C1 segment of cervical spinal cord (tissue), 14 donors: ENCODE results near the gene TRMT1.
A peak's percentile ranks its signal among the peaks of the same experiment; 100 is the strongest.

ENCODE experiments used
- DNase-seq, 14 donors: peaks; one replicate each; lab custom pipeline; 2025; lab: John Stamatoyannopoulos, UW

Gene TRMT1

DNA sequence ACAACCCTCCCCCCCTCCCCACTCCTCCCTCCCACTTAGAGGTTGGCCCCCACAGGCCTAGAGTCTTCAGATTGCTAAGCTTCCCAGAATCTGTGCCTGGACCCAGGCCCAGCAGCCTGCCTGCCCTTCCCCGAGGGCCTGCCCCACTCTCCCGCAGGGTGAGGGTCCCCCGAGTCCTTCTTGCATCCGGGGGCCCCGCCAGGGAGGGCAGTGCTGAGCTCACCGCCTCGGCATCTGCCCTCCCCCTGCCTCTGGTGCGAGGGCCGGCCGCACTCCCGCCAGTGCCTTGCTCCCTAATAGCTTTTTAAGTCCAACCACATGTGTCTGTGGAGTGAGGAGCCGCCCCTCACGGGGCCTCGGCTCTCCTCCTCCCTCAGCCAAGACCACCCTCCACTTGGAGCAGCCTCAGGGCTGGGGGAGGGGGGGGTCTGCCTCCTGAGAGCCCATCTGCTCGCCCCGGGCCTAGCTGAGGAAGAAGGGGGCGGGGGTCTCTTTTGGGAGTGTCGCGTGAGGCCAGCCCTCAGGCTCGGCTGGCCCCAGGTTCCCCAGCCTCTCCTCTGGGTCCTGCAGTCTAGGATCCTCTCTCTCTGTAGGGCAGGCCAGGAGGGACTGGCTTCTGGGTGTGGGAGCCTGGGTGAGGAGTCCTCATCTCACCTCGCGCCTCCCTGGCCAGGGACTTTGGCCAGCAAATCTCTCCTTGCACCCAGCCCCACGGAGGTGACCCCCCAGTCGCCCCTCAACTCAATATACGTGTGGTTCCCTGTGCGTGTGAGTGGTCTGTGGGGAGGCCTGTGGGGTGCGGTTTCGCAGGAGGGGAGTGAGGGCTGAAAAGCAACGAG is 61.1 kb downstream of the TRMT1 start:
- DNase-seq, result peak in 5 of 14 donors; percentile 19 to 73 (median 49)
